Left lung (tissue), 10 donors: ENCODE measurements around the gene CCDC15. TPM values are rescaled to one million over a fixed set of nuclear protein-coding genes. Genes with fewer than 3 reads are reported as not detected.

Experiments
- ATAC-seq: fragments of 200-7000 bp; cut with Tn5 transposase; one replicate; pipeline ENCODE4 v1.9.1; 2020; ENCODE audit warnings: moderate library complexity
- DNase-seq, 4 donors: peaks; one replicate each; pipeline ENCODE4 v3.0.0-alpha.2; 2013 to 2020
- H3K27ac ChIP-seq, 2 donors: fragments of 200-600 bp; sonication (generic) in 1 of 2; one replicate each; pipeline versions ENCODE4 v1.5.0 to v1.8.0; 2020 to 2021
- H3K27me3 ChIP-seq, 2 donors: fragments of 200-600 bp; sonication (generic) in 1 of 2; one replicate each; pipeline versions ENCODE4 v1.5.0 to v1.8.0; 2020 to 2021
- H3K36me3 ChIP-seq, 2 donors: fragments of 200-600 bp; sonication (generic) in 1 of 2; one replicate each; pipeline versions ENCODE4 v1.5.0 to v1.8.0; 2020 to 2021
- H3K4me1 ChIP-seq, 2 donors: fragments of 200-600 bp; one replicate each; pipeline ENCODE4 v1.8.0; 2021
- H3K4me3 ChIP-seq, 2 donors: fragments of 200-600 bp; sonication (generic) in 1 of 2; one replicate each; pipeline versions ENCODE4 v1.5.0 to v1.8.0; 2020 to 2021; ENCODE audit warnings: mild to moderate bottlenecking in 1 of 2
- H3K9me3 ChIP-seq, 2 donors: fragments of 200-600 bp; sonication (generic) in 1 of 2; one replicate each; pipeline versions ENCODE4 v1.5.0 to v1.8.0; 2020 to 2021
- intact Hi-C, 2 donors: fragments of 100-400 bp; cut with DNase I; formaldehyde crosslinking; loops; one replicate each; pipeline versions ENCODE4 v1.11.2 to v1.14.2; 2022
- polyA plus RNA-seq, 6 donors: library from polyadenylated mRNA; unstranded; fragments of 120-200 nt; gene quantifications; one replicate each; pipeline ENCODE4 v1.2.1, GENCODE V29; 2013; ENCODE audit not compliant: insufficient read length in 6 of 6
- total RNA-seq, 2 donors: library from RNA; stranded (reverse); fragmentation: NEBNext Ultra II Directional; extraction: Animal tissue kit (Norgen Biotek cat#: 25700); gene quantifications; one replicate each; pipeline ENCODE4 v1.2.1, GENCODE V29; 2021
- TF ChIP-seq, protein P1 (sequence below), 2 donors: fragments of 200-600 bp; sonication (generic) in 1 of 2; IDR thresholded peaks; one replicate each; pipeline versions ENCODE4 v1.5.0 to v1.8.0; 2021; ENCODE audit warnings: antibody characterized with exemption in 2 of 2
- donor health status: DM: no; HTN: yes; CAD: no.
- donor health status: DM: no; HTN: no; CAD: no.

Gene CCDC15
- total and polyA plus RNA-seq, 8 donors = 1.7 to 10.1 (median 6.4) TPM

GRCh38 chr11:124942466-124943253, 11.3 kb upstream of the CCDC15 start:
- Histone ChIP-seq H3K4me1 (no peaks in the 10 kb centered on the region), H3K27me3 (no peaks in the 10 kb centered on the region), H3K4me3 (no peak overlapping the region), H3K9me3 (no peaks in the 10 kb centered on the region), H3K36me3 (no peaks in the 10 kb centered on the region), H3K27ac (no peak overlapping the region)
- intact Hi-C loops = no loop called here
- TF ChIP-seq, protein P1, sequence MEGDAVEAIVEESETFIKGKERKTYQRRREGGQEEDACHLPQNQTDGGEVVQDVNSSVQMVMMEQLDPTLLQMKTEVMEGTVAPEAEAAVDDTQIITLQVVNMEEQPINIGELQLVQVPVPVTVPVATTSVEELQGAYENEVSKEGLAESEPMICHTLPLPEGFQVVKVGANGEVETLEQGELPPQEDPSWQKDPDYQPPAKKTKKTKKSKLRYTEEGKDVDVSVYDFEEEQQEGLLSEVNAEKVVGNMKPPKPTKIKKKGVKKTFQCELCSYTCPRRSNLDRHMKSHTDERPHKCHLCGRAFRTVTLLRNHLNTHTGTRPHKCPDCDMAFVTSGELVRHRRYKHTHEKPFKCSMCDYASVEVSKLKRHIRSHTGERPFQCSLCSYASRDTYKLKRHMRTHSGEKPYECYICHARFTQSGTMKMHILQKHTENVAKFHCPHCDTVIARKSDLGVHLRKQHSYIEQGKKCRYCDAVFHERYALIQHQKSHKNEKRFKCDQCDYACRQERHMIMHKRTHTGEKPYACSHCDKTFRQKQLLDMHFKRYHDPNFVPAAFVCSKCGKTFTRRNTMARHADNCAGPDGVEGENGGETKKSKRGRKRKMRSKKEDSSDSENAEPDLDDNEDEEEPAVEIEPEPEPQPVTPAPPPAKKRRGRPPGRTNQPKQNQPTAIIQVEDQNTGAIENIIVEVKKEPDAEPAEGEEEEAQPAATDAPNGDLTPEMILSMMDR (IDR thresholded peaks at IDR 0.05) = no peak
- no peak for DNase-seq
- ATAC-seq = no peak

DNA sequence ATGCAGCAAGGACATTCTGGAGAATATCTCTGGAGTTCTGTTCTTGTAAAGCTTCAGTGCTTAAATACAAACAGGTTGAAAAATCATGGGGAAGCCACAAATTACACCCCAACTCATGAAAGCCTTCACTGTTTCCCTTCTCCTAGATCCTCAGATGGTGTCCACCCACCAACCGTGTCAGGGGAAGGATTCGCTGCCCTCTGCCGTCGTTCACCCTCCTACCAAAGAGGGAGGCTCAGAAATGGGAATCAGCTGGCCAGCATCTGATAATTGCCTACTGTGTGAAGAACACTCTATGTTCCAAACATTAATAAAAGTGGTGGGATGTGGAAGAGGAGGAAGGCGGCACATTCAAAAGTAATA, 10.8 kb upstream of the CCDC15 start:
- H3K27me3 ChIP-seq = no peaks in the 10 kb centered on the region
- no peaks in the 10 kb centered on the region for H3K36me3 ChIP-seq
- intact Hi-C loops = no loop called here
- TF ChIP-seq, protein P1 (IDR thresholded peaks at IDR 0.05) = no peak
- ATAC-seq (no peak), DNase-seq (no peak)
- H3K9me3 ChIP-seq = no peaks in the 10 kb centered on the region
- H3K4me1 ChIP-seq = no peaks in the 10 kb centered on the region
- H3K27ac ChIP-seq = no peak overlapping the region
- H3K4me3 ChIP-seq = no peak overlapping the region

DNA sequence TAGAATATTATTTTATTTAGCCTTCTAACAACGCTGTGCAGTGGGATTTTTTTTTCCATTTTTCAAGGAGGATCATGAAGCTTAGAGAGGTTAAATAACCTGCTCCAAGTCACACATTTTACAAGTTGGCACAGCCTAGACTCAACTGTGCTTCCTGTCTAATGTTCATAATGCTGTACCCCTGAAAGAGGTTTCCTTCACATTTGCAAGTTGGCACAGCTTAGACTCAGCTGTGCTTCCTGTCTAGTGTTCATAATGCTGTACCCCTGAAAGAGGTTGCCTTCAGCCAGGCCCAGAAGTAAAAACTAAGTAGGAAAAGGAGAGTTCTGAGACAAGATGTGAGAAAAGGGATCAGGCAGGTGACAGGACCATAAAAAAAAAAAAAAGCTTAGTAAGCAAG, 10.3 kb upstream of the CCDC15 start:
- peaks cover 0 to 3% of the 10 kb centered on the region in 2 donors for H3K9me3 ChIP-seq
- no peak for DNase-seq
- TF ChIP-seq, protein P1 (IDR thresholded peaks at IDR 0.05) = no peak

GRCh38 chr11:124944565-124944964, 9.4 kb upstream of the CCDC15 start:
- DNase-seq (no peak), ATAC-seq (no peak)
- H3K27me3 ChIP-seq = no peaks in the 10 kb centered on the region
- no peak overlapping the region for H3K4me3 ChIP-seq
- intact Hi-C loops = no loop called here
- no peaks in the 10 kb centered on the region for H3K4me1 ChIP-seq
- TF ChIP-seq, protein P1 (IDR thresholded peaks at IDR 0.05) = no peak
- H3K9me3 ChIP-seq = peaks cover 0 to 8% of the 10 kb centered on the region in 2 donors
- H3K36me3 ChIP-seq = no peaks in the 10 kb centered on the region
- H3K27ac ChIP-seq = no peak overlapping the region

More for the DNA sequence above, 10.3 kb upstream of the CCDC15 start:
- Histone ChIP-seq H3K27me3 (no peaks in the 10 kb centered on the region), H3K4me3 (no peak overlapping the region), H3K4me1 (no peaks in the 10 kb centered on the region), H3K27ac (no peak overlapping the region), H3K36me3 (no peaks in the 10 kb centered on the region)
- ATAC-seq = no peak
- intact Hi-C loops = no loop called here

DNA sequence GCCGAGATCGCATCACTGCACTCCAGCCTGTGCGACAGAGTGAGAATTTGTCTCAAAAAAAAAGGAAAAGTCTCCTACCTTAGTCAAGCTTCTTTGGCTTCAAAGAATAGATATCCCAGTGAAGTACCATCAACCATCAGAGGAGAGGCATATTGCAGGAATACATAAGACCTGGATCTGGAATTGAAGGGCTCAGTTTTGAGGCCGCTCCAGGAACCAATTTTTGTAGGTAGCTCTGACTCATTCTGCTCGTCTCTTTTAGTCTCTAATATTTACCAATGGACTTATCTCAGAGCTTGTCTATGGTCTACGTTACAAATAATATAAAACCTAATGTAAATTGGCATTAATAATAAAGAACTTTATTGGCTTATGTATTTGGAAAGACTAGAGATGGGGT, 8.2 kb upstream of the CCDC15 start:
- TF ChIP-seq, protein P1 (IDR thresholded peaks at IDR 0.05) = no peak
- H3K27ac ChIP-seq = no peak overlapping the region
- ATAC-seq (no peak), DNase-seq (no peak)
- intact Hi-C loops = no loop called here
- no peaks in the 10 kb centered on the region for H3K4me1 ChIP-seq
- H3K27me3 ChIP-seq = no peaks in the 10 kb centered on the region
- H3K36me3 ChIP-seq = no peaks in the 10 kb centered on the region
- H3K9me3 ChIP-seq = peaks cover 0 to 8% of the 10 kb centered on the region in 2 donors
- no peak overlapping the region for H3K4me3 ChIP-seq
